Measurements from ENCODE around the gene ORAI3. TPM values are rescaled to one million over a fixed set of nuclear protein-coding genes. Genes with fewer than 3 reads are reported as not detected.
A peak's percentile ranks its signal among the peaks of the same experiment; 100 is the strongest.

The ORAI3 gene
- total RNA-seq, 6 experiments from 2014 or later: 15.2 to 26.2 (median 18.4) TPM

DNA sequence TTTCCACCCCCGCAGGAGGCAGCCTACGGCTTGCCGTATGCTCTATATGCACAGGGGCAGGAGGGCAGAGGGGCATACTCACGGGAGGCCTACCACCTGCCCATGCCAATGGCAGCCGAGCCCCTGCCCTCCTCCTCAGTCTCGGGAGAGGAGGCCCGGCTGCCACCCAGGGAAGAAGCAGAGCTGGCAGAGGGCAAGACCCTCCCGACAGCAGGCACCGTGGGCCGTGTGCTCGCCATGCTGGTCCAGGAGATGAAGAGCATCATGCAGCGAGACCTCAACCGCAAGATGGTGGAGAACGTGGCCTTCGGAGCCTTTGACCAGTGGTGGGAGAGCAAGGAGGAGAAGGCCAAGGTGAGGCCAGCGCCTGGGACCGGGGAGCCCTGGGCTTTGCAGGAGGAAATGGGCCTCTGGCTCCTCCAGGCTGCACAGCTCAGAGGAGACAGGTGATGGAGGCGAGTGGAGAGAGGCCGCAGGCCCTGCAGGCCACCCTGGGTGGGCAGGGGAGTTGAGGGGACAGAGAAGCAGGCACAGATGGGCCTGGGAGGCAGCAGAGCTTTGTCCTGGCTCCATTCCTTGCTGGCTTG, 17.3 kb downstream of the ORAI3 start:
- Mint-ChIP-seq H3K4me1 (ENCODE audit: low read depth) (no peaks in the 10 kb centered on the region), H3K36me3 (ENCODE audit: low read depth) (peaks cover 47% of the 10 kb centered on the region), H3K4me3 (no peak overlapping the region), H3K27me3 (ENCODE audit: insufficient read depth) (no peaks in the 10 kb centered on the region), H3K27ac (no peak overlapping the region), H3K9me3 (no peaks in the 10 kb centered on the region)
- TF ChIP-seq, protein P1, sequence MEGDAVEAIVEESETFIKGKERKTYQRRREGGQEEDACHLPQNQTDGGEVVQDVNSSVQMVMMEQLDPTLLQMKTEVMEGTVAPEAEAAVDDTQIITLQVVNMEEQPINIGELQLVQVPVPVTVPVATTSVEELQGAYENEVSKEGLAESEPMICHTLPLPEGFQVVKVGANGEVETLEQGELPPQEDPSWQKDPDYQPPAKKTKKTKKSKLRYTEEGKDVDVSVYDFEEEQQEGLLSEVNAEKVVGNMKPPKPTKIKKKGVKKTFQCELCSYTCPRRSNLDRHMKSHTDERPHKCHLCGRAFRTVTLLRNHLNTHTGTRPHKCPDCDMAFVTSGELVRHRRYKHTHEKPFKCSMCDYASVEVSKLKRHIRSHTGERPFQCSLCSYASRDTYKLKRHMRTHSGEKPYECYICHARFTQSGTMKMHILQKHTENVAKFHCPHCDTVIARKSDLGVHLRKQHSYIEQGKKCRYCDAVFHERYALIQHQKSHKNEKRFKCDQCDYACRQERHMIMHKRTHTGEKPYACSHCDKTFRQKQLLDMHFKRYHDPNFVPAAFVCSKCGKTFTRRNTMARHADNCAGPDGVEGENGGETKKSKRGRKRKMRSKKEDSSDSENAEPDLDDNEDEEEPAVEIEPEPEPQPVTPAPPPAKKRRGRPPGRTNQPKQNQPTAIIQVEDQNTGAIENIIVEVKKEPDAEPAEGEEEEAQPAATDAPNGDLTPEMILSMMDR (IDR thresholded peaks at IDR 0.05): no peak
- no peak for DNase-seq

DNA sequence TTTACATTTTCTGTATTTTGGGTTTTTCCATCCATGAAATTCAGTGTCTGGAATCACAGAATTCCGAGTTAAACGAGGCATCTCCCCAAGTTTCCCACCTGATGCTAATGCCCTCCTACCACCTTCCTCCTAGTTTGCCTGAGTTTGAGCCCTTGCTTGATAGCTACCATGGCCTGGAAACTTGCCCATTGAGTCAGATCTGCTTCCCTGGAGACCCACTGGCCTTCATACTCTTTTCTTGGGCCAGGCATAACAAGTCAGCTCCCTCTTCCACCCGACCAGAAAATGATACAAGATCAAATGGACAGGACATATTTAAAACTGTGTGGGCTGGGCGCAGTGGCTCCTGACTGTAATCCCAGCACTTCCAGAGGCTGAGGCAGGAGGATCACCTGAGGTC, 18.9 kb downstream of the ORAI3 start:
- H3K4me1 Mint-ChIP-seq (ENCODE audit: low read depth): no peaks in the 10 kb centered on the region
- no peak overlapping the region for H3K4me3 Mint-ChIP-seq
- peaks cover 55% of the 10 kb centered on the region for H3K36me3 Mint-ChIP-seq (ENCODE audit: low read depth)
- no peaks in the 10 kb centered on the region for H3K9me3 Mint-ChIP-seq
- DNase-seq: no peak
- TF ChIP-seq, protein P1 (IDR thresholded peaks at IDR 0.05): no peak
- no peak overlapping the region for H3K27ac Mint-ChIP-seq
- H3K27me3 Mint-ChIP-seq (ENCODE audit: insufficient read depth): no peaks in the 10 kb centered on the region

DNA sequence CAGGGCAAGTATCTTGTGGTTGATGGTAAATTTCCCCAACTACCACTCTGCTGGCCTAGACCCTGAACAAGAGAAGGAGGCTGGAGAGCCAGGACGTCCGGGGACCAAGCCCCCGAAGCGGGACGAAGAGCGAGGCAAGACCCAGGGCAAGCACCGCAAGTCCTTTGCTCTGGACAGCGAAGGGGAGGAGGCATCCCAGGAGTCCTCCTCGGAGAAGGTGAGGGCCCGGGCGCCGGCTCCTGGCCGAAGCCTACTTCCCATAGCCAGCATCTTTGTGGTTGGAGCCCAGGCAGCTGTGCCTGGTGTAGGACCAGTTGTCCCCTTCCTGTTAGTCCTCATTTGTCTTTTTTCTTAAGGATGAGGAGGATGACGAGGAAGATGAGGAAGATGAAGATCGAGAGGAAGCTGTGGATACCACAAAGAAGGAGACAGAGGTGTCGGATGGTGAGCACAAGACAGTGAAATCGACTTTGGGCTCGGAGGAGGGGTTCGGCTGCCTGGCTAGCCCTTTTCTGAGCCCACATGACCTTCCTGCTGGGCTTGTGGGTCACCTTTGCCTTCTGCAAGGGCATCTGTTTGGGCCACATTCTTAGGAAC, 20.5 kb downstream of the ORAI3 start:
- Mint-ChIP-seq H3K9me3 (no peaks in the 10 kb centered on the region), H3K4me3 (no peak overlapping the region), H3K27me3 (ENCODE audit: insufficient read depth) (peaks cover 3% of the 10 kb centered on the region; the same call in 1 of the 2 replicates), H3K27ac (no peak overlapping the region; the same call in 1 of the 2 replicates), H3K36me3 (ENCODE audit: low read depth) (peaks cover 58% of the 10 kb centered on the region), H3K4me1 (ENCODE audit: low read depth) (no peaks in the 10 kb centered on the region)
- DNase-seq: no peak
- TF ChIP-seq, protein P1 (IDR thresholded peaks at IDR 0.05): no peak

DNA sequence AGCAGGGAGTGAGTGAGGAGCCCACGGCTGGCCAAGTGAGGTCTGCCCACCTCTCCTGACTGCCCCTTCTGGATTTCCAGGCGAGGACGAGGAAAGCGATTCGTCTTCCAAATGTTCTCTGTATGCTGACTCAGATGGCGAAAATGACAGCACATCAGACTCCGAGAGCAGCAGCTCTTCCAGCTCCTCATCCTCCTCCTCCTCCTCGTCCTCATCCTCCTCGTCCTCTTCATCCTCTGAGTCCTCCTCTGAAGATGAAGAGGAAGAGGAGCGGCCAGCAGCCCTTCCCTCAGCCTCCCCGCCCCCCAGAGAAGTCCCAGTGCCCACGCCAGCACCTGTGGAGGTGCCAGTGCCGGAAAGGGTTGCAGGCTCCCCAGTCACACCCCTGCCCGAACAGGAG, 22.4 kb downstream of the ORAI3 start:
- Mint-ChIP-seq H3K4me3 (no peak overlapping the region), H3K9me3 (no peaks in the 10 kb centered on the region), H3K27ac (no peak overlapping the region), H3K27me3 (ENCODE audit: insufficient read depth) (peaks cover 3% of the 10 kb centered on the region; the same call in 1 of the 2 replicates), H3K4me1 (ENCODE audit: low read depth) (no peaks in the 10 kb centered on the region), H3K36me3 (ENCODE audit: low read depth) (peaks cover 64% of the 10 kb centered on the region)
- TF ChIP-seq, protein P1 (IDR thresholded peaks at IDR 0.05): no peak
- no peak for DNase-seq

DNA sequence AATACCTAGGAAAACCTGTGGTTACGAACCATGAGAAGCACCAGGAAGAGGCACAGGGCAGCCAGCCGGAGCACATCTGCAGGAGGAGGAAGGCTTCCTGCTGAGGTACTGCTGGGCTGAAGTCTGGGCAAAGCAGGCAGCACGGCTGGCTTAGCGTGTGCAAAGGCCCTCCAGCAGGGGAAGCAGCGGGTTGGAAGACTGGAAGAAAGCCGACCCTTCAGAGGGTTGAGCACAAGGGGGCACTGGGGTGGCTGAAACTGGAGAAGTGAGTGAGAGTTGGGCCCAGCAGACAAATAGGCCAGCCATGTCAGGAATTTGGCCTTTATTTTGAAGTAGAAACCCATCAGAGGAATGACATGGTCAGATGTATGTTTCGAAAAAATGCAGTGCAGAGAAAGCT, 24.0 kb downstream of the ORAI3 start:
- Mint-ChIP-seq H3K27ac (no peak overlapping the region), H3K4me3 (no peak overlapping the region), H3K36me3 (ENCODE audit: low read depth) (peaks cover 61% of the 10 kb centered on the region), H3K9me3 (no peaks in the 10 kb centered on the region), H3K4me1 (ENCODE audit: low read depth) (no peaks in the 10 kb centered on the region), H3K27me3 (ENCODE audit: insufficient read depth) (peaks cover 8% of the 10 kb centered on the region; the same call in 1 of the 2 replicates)
- peak; percentile 36 for DNase-seq
- TF ChIP-seq, protein P1 (IDR thresholded peaks at IDR 0.05): peak; percentile 43

All from HFFc6 (cell line).